Spleen (tissue), 7 donors: ENCODE results near the gene GCDH.

Source experiments
- CTCF ChIP-seq, 11 experiments: fragments of 200-600 bp in 7 of 11; fragments of 450-650 bp in 4 of 11; sonication (generic) in 4 of 11; IDR thresholded peaks in 8 of 11; conservative IDR thresholded peaks in 3 of 11; 1 replicate in 7 of 11; 2 replicates in 4 of 11; pipeline versions ENCODE4 v1.4.0 to v1.8.0; 2016 to 2021; ENCODE audit warnings: antibody characterized with exemption in 11 of 11, inconsistent platforms in 4 of 11, mild to moderate bottlenecking in 1 of 11
- POLR2A ChIP-seq, 3 donors: fragments of 450-650 bp; IDR thresholded peaks; one replicate each; pipeline ENCODE4 v1.5.1; 2017; ENCODE audit warnings: antibody characterized with exemption in 3 of 3, mild to moderate bottlenecking in 1 of 3
- POLR2AphosphoS5 ChIP-seq, 3 donors: sonication (generic); formaldehyde crosslinking; IDR thresholded peaks; one replicate each; pipeline ENCODE4 v1.5.1; 2017; ENCODE audit warnings: antibody characterized with exemption in 3 of 3
- donor health status: DM: no; HTN: no; CAD: no; lungs with moderate emphysema.
- donor health status: DM: no; HTN: no; CAD: no.
- donor health status: DM: no; HTN: no; CAD: no.

DNA sequence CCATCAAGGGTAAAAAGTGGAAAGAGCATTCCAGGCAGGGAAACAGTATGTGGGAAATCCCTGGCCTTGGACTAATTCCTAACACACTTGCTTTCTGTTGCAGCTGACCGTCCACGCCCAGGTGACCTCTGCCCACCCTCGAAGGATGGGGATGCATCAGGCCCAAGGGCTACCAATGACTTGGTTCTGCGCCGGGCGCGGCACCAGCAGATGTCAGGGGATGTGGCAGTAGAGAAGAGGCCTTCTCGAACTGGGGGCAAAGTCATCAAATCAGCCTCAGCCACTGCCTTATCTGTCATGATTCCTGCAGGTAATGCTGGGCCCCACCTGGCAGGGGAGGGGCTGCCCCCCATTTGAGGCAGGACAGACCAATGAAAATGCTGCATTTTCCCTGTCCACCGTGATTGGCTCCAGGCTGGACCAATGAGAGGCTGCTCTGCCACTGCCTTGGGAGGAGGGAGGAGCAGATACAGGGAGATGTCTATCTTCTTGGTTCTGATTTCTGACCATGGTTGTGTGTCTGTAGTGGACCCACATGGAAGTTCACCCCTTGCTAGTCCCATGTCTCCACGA, 22.3 kb upstream of the GCDH start:
- TF ChIP-seq CTCF (IDR thresholded peaks at IDR 0.05 in 8 of 11, conservative IDR thresholded peaks at IDR 0.05 in 3 of 11) (no peak), POLR2AphosphoS5 (IDR thresholded peaks at IDR 0.05) (no peak), POLR2A (IDR thresholded peaks at IDR 0.05) (no peak)
